Liver (tissue), 9 donors: ENCODE measurements around the gene SLC35F4. TPM values are rescaled to one million over a fixed set of nuclear protein-coding genes. Genes with fewer than 3 reads are reported as not detected.

Source experiments
- DNase-seq: peaks from one replicate; pipeline ENCODE4 v3.0.0-alpha.2; 2017; ENCODE audit warnings: low spot score
- H3K27ac ChIP-seq, 2 donors: one replicate each; pipeline ENCODE4 v1.7.0; 2013; ENCODE audit warnings: inconsistent platforms in 2 of 2, low read length in 2 of 2, control low read depth in 1 of 2, low read depth in 1 of 2, mild to moderate bottlenecking in 1 of 2
- H3K27me3 ChIP-seq, 4 donors: one replicate each; pipeline versions ENCODE4 v1.6.1 to v1.7.0; 2013; ENCODE audit warnings: low read length in 3 of 4, inconsistent platforms in 1 of 4, mild to moderate bottlenecking in 1 of 4, moderate library complexity in 1 of 4; ENCODE audit not compliant: control insufficient read depth in 4 of 4, insufficient read depth in 4 of 4
- H3K36me3 ChIP-seq, 4 donors: one replicate each; pipeline versions ENCODE4 v1.6.1 to v1.7.0; 2013; ENCODE audit warnings: low read length in 3 of 4, mild to moderate bottlenecking in 3 of 4, low read depth in 1 of 4, moderate library complexity in 1 of 4; ENCODE audit not compliant: control insufficient read depth in 4 of 4, insufficient read depth in 3 of 4
- H3K4me1 ChIP-seq, 4 donors: one replicate each; pipeline versions ENCODE4 v1.6.1 to v1.7.0; 2013; ENCODE audit warnings: low read length in 3 of 4, mild to moderate bottlenecking in 3 of 4, moderate library complexity in 1 of 4; ENCODE audit not compliant: control insufficient read depth in 4 of 4, insufficient read depth in 4 of 4
- H3K4me3 ChIP-seq, 3 donors: one replicate each; pipeline versions ENCODE4 v1.6.1 to v1.7.0; 2013; ENCODE audit warnings: low read length in 3 of 3, control low read depth in 1 of 3, low read depth in 1 of 3, mild to moderate bottlenecking in 1 of 3
- H3K9ac ChIP-seq, 2 donors: one replicate each; pipeline ENCODE4 v1.7.0; 2013; ENCODE audit warnings: low read length in 2 of 2, mild to moderate bottlenecking in 2 of 2, moderate library complexity in 2 of 2, control low read depth in 1 of 2, low read depth in 1 of 2
- H3K9me3 ChIP-seq, 4 donors: one replicate each; pipeline versions ENCODE4 v1.6.1 to v1.7.0; 2013; ENCODE audit warnings: low read length in 3 of 4; ENCODE audit not compliant: control insufficient read depth in 4 of 4
- ATF3 ChIP-seq: IDR thresholded peaks from 2 replicates; pipeline ENCODE4 v1.6.1; 2016; ENCODE audit warnings: antibody characterized with exemption
- CTCF ChIP-seq: fragments of 150-350 bp; IDR thresholded peaks from 2 replicates; pipeline ENCODE4 v1.5.1; 2017; ENCODE audit warnings: improper control_type of control experiment, low read depth, low read length; ENCODE audit not compliant: missing input control
- EGR1 ChIP-seq, 2 donors: IDR thresholded peaks; 2 replicates each; pipeline ENCODE4 v1.6.1; 2016 to 2018; ENCODE audit warnings: antibody characterized with exemption in 2 of 2, low read depth in 2 of 2
- FOXA1 ChIP-seq: IDR thresholded peaks from 2 replicates; pipeline ENCODE4 v1.6.1; 2016; ENCODE audit warnings: antibody characterized with exemption
- FOXA2 ChIP-seq: IDR thresholded peaks from 2 replicates; pipeline ENCODE4 v1.6.1; 2016; ENCODE audit warnings: antibody characterized with exemption
- GABPA ChIP-seq, 2 donors: IDR thresholded peaks in 1 of 2; conservative IDR thresholded peaks in 1 of 2; 2 replicates each; pipeline ENCODE4 v1.6.1; 2016; ENCODE audit warnings: antibody characterized with exemption in 2 of 2, mild to moderate bottlenecking in 1 of 2, moderate library complexity in 1 of 2
- HNF4A ChIP-seq, 2 donors: conservative IDR thresholded peaks; 2 replicates each; pipeline ENCODE4 v1.6.1; 2016; ENCODE audit warnings: antibody characterized with exemption in 2 of 2, mild to moderate bottlenecking in 2 of 2
- HNF4G ChIP-seq: IDR thresholded peaks from 2 replicates; pipeline ENCODE4 v1.6.1; 2016; ENCODE audit warnings: antibody characterized with exemption
- JUND ChIP-seq, 2 donors: IDR thresholded peaks; 2 replicates each; pipeline ENCODE4 v1.6.1; 2016; ENCODE audit warnings: antibody characterized with exemption in 2 of 2
- MAX ChIP-seq: IDR thresholded peaks from 2 replicates; pipeline ENCODE4 v1.6.1; 2016; ENCODE audit warnings: antibody characterized with exemption
- NR2F2 ChIP-seq: IDR thresholded peaks from 2 replicates; pipeline ENCODE4 v1.6.1; 2016; ENCODE audit warnings: antibody characterized with exemption
- RAD21 ChIP-seq, 2 donors: IDR thresholded peaks; 2 replicates each; pipeline ENCODE4 v1.6.1; 2016; ENCODE audit warnings: antibody characterized with exemption in 2 of 2, mild to moderate bottlenecking in 2 of 2
- REST ChIP-seq: IDR thresholded peaks from 2 replicates; pipeline ENCODE4 v1.6.1; 2016; ENCODE audit warnings: antibody characterized with exemption, mild to moderate bottlenecking
- RXRA ChIP-seq, 2 donors: IDR thresholded peaks; 2 replicates each; pipeline ENCODE4 v1.6.1; 2017 to 2018; ENCODE audit warnings: antibody characterized with exemption in 2 of 2, mild to moderate bottlenecking in 1 of 2
- TAF1 ChIP-seq: conservative IDR thresholded peaks from 2 replicates; pipeline ENCODE4 v1.6.1; 2016; ENCODE audit warnings: antibody characterized with exemption, mild to moderate bottlenecking
- YY1 ChIP-seq: IDR thresholded peaks from 2 replicates; pipeline ENCODE4 v1.6.1; 2016; ENCODE audit warnings: antibody characterized with exemption, mild to moderate bottlenecking
- ZBTB33 ChIP-seq: IDR thresholded peaks from 2 replicates; pipeline ENCODE4 v1.6.1; 2016; ENCODE audit warnings: antibody characterized with exemption
- WGBS: extraction: QIAGEN DNeasy Blood & Tissue Kit; methylation state at CpG from one replicate; pipeline ENCODE4 v1.1.7; 2013; 5-methylcytosine and 5-hydroxymethylcytosine counted together
- polyA plus RNA-seq, 2 donors: library from polyadenylated mRNA; stranded (reverse) in 1 of 2; unstranded in 1 of 2; fragments of 200-250 nt in 1 of 2; fragments of >200 nt in 1 of 2; fragmentation: Nextera tagmentation in 1 of 2; extraction: Ambion mirVana in 1 of 2; gene quantifications; one replicate each; pipeline versions ENCODE4 v1.2.1 to v1.2.3, GENCODE V29; 2013 to 2015
- total RNA-seq, 2 donors: library from RNA; depleted of rRNA; stranded (reverse); fragments of >200 nt; gene quantifications; one replicate each; pipeline ENCODE4 v1.2.3, GENCODE V29; 2014
- donor health status: healthy.
- donor health status: healthy.
- donor health status: healthy.
- donor health status: healthy.
- donor health status: healthy.

SLC35F4 gene
- total and polyA plus RNA-seq, 4 donors = not detected

- no peak for DNase-seq
- H3K27me3 ChIP-seq = no peaks in the 10 kb centered on the region
- no peak overlapping the region for H3K27ac ChIP-seq
- peaks cover 0 to 3% (median 0%) of the 10 kb centered on the region in 4 donors for H3K9me3 ChIP-seq
- TF ChIP-seq FOXA1 (no peak), RAD21 (IDR thresholded peaks at IDR 0.05) (no peak), TAF1 (no peak), ATF3 (no peak), EGR1 (IDR thresholded peaks at IDR 0.05; ENCODE audit: low read depth in 2 of 2) (no peak), JUND (IDR thresholded peaks at IDR 0.05) (no peak), FOXA2 (no peak), HNF4G (no peak), NR2F2 (no peak), REST (no peak), YY1 (no peak)
- no peaks in the 10 kb centered on the region for H3K4me1 ChIP-seq
- H3K36me3 ChIP-seq = no peaks in the 10 kb centered on the region
- H3K4me3 ChIP-seq = no peak overlapping the region
- no peak overlapping the region for H3K9ac ChIP-seq
- 41% methylated on average over 5 of the region's 5 CpGs for WGBS
Observed at GRCh38 chr14:57707219-57707618, 158.7 kb downstream of the SLC35F4 start.

GRCh38 chr14:57704763-57705162, 161.1 kb downstream of the SLC35F4 start:
- no peak for TF ChIP-seq ZBTB33
- no peak for TF ChIP-seq EGR1 (IDR thresholded peaks at IDR 0.05; ENCODE audit: low read depth in 2 of 2)
- no peak for TF ChIP-seq RXRA (IDR thresholded peaks at IDR 0.05)
- no peak for TF ChIP-seq HNF4G
- no peak for TF ChIP-seq FOXA1
- no peak for TF ChIP-seq MAX
- TF ChIP-seq RAD21 (IDR thresholded peaks at IDR 0.05) = no peak
- TF ChIP-seq REST = no peak
- no peak for TF ChIP-seq JUND (IDR thresholded peaks at IDR 0.05)
- no peak for TF ChIP-seq GABPA (IDR thresholded peaks at IDR 0.05 in 1 of 2, conservative IDR thresholded peaks at IDR 0.05 in 1 of 2)
- TF ChIP-seq ATF3 = no peak
- no peak for TF ChIP-seq TAF1
- no peak for TF ChIP-seq CTCF
- TF ChIP-seq HNF4A (conservative IDR thresholded peaks at IDR 0.05) = no peak
- DNase-seq = no peak
- H3K4me3 ChIP-seq = no peak overlapping the region
- H3K36me3 ChIP-seq = no peaks in the 10 kb centered on the region
- no peak overlapping the region for H3K9ac ChIP-seq
- H3K27me3 ChIP-seq = no peaks in the 10 kb centered on the region
- H3K4me1 ChIP-seq = no peaks in the 10 kb centered on the region
- 94% methylated on average over 1 of the region's 1 CpG for WGBS
- no peak overlapping the region for H3K27ac ChIP-seq
- peaks cover 0 to under 1% (median 0%) of the 10 kb centered on the region in 4 donors for H3K9me3 ChIP-seq
